Colonic mucosa (tissue), 4 donors: ENCODE results near the gene TSPAN11. TPM values are rescaled to one million over a fixed set of nuclear protein-coding genes. Genes with fewer than 3 reads are reported as not detected.

Source experiments
- DNase-seq: peaks from one replicate; pipeline ENCODE4 v3.0.0-alpha.2; 2020
- H3K27ac ChIP-seq: fragments of 200-600 bp; one replicate; pipeline ENCODE4 v1.8.0; 2021
- H3K27me3 ChIP-seq: fragments of 200-600 bp; one replicate; pipeline ENCODE4 v1.8.0; 2021
- H3K36me3 ChIP-seq: fragments of 200-600 bp; one replicate; pipeline ENCODE4 v1.8.0; 2021
- H3K4me1 ChIP-seq: fragments of 200-600 bp; one replicate; pipeline ENCODE4 v1.8.0; 2021; ENCODE audit warnings: mild to moderate bottlenecking
- H3K4me3 ChIP-seq: fragments of 200-600 bp; one replicate; pipeline ENCODE4 v1.8.0; 2021
- H3K9ac ChIP-seq, 2 donors: one replicate each; pipeline ENCODE4 v1.7.0; 2013; ENCODE audit warnings: control low read depth in 2 of 2, low read depth in 2 of 2, low read length in 2 of 2
- H3K9me3 ChIP-seq: fragments of 200-600 bp; one replicate; pipeline ENCODE4 v1.8.0; 2021
- CTCF ChIP-seq: fragments of 200-600 bp; IDR thresholded peaks from one replicate; pipeline ENCODE4 v1.8.0; 2022; ENCODE audit warnings: antibody characterized with exemption, mild to moderate bottlenecking
- intact Hi-C: fragments of 100-400 bp; cut with DNase I; formaldehyde crosslinking; loops from one replicate; pipeline ENCODE4 v1.14.1; 2022
- total RNA-seq, 2 donors: library from RNA; stranded (reverse); fragmentation: NEBNext Ultra II Directional in 1 of 2; extraction: Animal tissue kit (Norgen Biotek cat#: 25700) in 1 of 2; gene quantifications; one replicate each; pipeline ENCODE4 v1.2.1, GENCODE V29; 2021
- donor health status: healthy.
- donor health status: DM: no; HTN: no; CAD: no.
- donor health status: DM: no; HTN: no; CAD: no.

TSPAN11 gene
- total RNA-seq, 2 donors from 2014 or later: 1.3 to 8.2 TPM

GRCh38 chr12:30991466-30991865 lies 64.9 kb downstream of the TSPAN11 start:
- Histone ChIP-seq H3K9ac (no peak overlapping the region), H3K27me3 (no peaks in the 10 kb centered on the region), H3K9me3 (no peaks in the 10 kb centered on the region), H3K36me3 (no peaks in the 10 kb centered on the region), H3K4me3 (no peak overlapping the region), H3K4me1 (no peaks in the 10 kb centered on the region), H3K27ac (no peak overlapping the region)
- no peak for DNase-seq
- intact Hi-C loops: no loop called here
- TF ChIP-seq CTCF: no peak

DNA sequence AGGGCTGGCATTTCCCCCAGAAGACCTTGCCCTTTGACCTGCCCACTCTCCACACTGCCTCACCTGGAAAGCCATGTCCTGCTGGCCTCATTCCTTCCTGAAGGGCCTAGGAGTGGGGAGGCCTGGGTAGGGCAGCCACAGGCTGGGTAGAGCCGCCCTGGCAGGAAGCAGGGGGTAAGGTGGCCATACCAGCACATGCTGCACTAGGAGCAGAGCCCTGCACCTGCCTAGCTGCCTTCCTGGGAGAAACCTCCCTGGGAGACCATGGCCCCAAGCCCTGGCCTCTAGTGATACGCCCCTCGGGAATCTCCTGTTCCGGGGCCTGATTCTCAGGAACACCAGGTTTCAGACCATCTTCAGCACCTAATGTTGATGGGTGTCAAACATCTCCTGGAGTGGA lies 65.8 kb downstream of the TSPAN11 start:
- intact Hi-C loops: no loop called here
- no peaks in the 10 kb centered on the region for H3K4me1 ChIP-seq
- no peak for DNase-seq

GRCh38 chr12:30993766-30994165 lies 67.2 kb downstream of the TSPAN11 start:
- Histone ChIP-seq H3K27me3 (no peaks in the 10 kb centered on the region), H3K36me3 (no peaks in the 10 kb centered on the region), H3K4me3 (no peak overlapping the region), H3K27ac (no peak overlapping the region), H3K9me3 (no peaks in the 10 kb centered on the region), H3K4me1 (no peaks in the 10 kb centered on the region), H3K9ac (no peak overlapping the region)
- intact Hi-C loops: no loop called here
- TF ChIP-seq CTCF: no peak
- no peak for DNase-seq

More for the DNA sequence above, 65.8 kb downstream of the TSPAN11 start:
- Histone ChIP-seq H3K9me3 (no peaks in the 10 kb centered on the region), H3K36me3 (no peaks in the 10 kb centered on the region), H3K27me3 (no peaks in the 10 kb centered on the region), H3K9ac (no peak overlapping the region), H3K4me3 (no peak overlapping the region), H3K27ac (no peak overlapping the region)
- no peak for TF ChIP-seq CTCF

- Histone ChIP-seq H3K4me1 (no peaks in the 10 kb centered on the region), H3K27me3 (no peaks in the 10 kb centered on the region), H3K36me3 (no peaks in the 10 kb centered on the region), H3K27ac (no peak overlapping the region), H3K9me3 (no peaks in the 10 kb centered on the region), H3K4me3 (no peak overlapping the region), H3K9ac (no peak overlapping the region)
- DNase-seq: no peak
- intact Hi-C loops: no loop called here
- no peak for TF ChIP-seq CTCF
These were observed 67.7 kb downstream of the TSPAN11 start for GRCh38 chr12:30994274-30994673.

DNA sequence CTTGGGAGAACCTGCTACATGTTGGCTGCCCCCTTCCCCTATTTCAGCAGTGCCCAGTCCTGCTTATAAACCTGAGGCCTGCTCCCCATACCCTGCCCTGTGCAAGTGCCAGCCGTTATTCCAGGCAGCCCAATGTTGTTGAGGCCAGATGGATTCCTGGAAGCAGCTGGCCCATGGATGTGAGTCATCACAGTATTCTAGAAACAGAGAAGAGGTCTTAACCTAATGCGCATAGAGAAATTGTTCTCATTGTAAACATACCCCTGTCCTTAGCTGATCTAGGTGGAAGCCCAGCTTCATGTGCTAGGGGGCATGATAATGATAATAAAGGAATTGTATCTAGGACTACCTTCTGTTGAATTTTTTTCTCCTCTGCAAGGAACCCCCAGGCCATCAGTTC lies 69.7 kb downstream of the TSPAN11 start:
- intact Hi-C loops: no loop called here
- TF ChIP-seq CTCF: no peak
- no peak overlapping the region for H3K4me3 ChIP-seq
- H3K27ac ChIP-seq: no peak overlapping the region
- no peaks in the 10 kb centered on the region for H3K9me3 ChIP-seq
- H3K27me3 ChIP-seq: no peaks in the 10 kb centered on the region
- no peaks in the 10 kb centered on the region for H3K4me1 ChIP-seq
- no peak overlapping the region for H3K9ac ChIP-seq
- no peaks in the 10 kb centered on the region for H3K36me3 ChIP-seq
- no peak for DNase-seq

- intact Hi-C loops: no loop called here
- H3K9ac ChIP-seq: no peak overlapping the region
- H3K27me3 ChIP-seq: no peaks in the 10 kb centered on the region
- DNase-seq: no peak
- no peak for TF ChIP-seq CTCF
- no peak overlapping the region for H3K4me3 ChIP-seq
- H3K36me3 ChIP-seq: no peaks in the 10 kb centered on the region
- no peaks in the 10 kb centered on the region for H3K9me3 ChIP-seq
- no peaks in the 10 kb centered on the region for H3K4me1 ChIP-seq
- no peak overlapping the region for H3K27ac ChIP-seq
These were observed 70.2 kb downstream of the TSPAN11 start for GRCh38 chr12:30996752-30997151.
